Ecto neural progenitor cell (in vitro differentiated cells): ENCODE data around the gene LASP1NB.

Experiments
- DNase-seq: peaks from one replicate; pipeline ENCODE4 v3.0.0-alpha.2; 2018; ENCODE audit warnings: low spot score

LASP1NB gene

GRCh38 chr17:38897176-38897575, 28.2 kb upstream of the LASP1NB start:
- no peak for DNase-seq

GRCh38 chr17:38897671-38898290, 27.6 kb upstream of the LASP1NB start:
- DNase-seq, result no peak

- no peak for DNase-seq
These were observed 27.1 kb upstream of the LASP1NB start for GRCh38 chr17:38898291-38898679.

- no peak for DNase-seq
These were observed 26.5 kb upstream of the LASP1NB start for GRCh38 chr17:38898812-38899348.

GRCh38 chr17:38899421-38899820, 26.0 kb upstream of the LASP1NB start:
- no peak for DNase-seq

- DNase-seq, result no peak
These were observed 24.3 kb upstream of the LASP1NB start for GRCh38 chr17:38900978-38901656.

GRCh38 chr17:38903404-38903803, 22.0 kb upstream of the LASP1NB start:
- DNase-seq, result no peak

- DNase-seq, result no peak
These were observed 20.5 kb upstream of the LASP1NB start for GRCh38 chr17:38904892-38905291.

GRCh38 chr17:38905375-38905774, 20.0 kb upstream of the LASP1NB start:
- no peak for DNase-seq

GRCh38 chr17:38906460-38907228, 18.8 kb upstream of the LASP1NB start:
- no peak for DNase-seq

- DNase-seq, result peak; percentile 53
These were observed 17.3 kb upstream of the LASP1NB start for GRCh38 chr17:38907930-38908675.

GRCh38 chr17:38908676-38909181, 16.7 kb upstream of the LASP1NB start:
- DNase-seq, result no peak

- peak; percentile 28 for DNase-seq
These were observed 15.1 kb upstream of the LASP1NB start for GRCh38 chr17:38910325-38910724.

- DNase-seq, result peak; percentile 36
These were observed 14.2 kb upstream of the LASP1NB start for GRCh38 chr17:38911081-38911730.

- DNase-seq, result peak; percentile 22
These were observed 13.7 kb upstream of the LASP1NB start for GRCh38 chr17:38911731-38912081.

GRCh38 chr17:38912221-38912813, 13.1 kb upstream of the LASP1NB start:
- DNase-seq, result peak; percentile 37

- peak; percentile 58 for DNase-seq
These were observed 10.4 kb upstream of the LASP1NB start for GRCh38 chr17:38914741-38915638.

- DNase-seq, result peak; percentile 45
These were observed 9.8 kb upstream of the LASP1NB start for GRCh38 chr17:38915639-38915995.

- DNase-seq, result peak; percentile 23
These were observed 8.6 kb upstream of the LASP1NB start for GRCh38 chr17:38916771-38917170.

- DNase-seq, result no peak
These were observed 8.2 kb upstream of the LASP1NB start for GRCh38 chr17:38917259-38917658.
